Measurements from ENCODE around the gene SDK1.

SDK1 gene

DNA sequence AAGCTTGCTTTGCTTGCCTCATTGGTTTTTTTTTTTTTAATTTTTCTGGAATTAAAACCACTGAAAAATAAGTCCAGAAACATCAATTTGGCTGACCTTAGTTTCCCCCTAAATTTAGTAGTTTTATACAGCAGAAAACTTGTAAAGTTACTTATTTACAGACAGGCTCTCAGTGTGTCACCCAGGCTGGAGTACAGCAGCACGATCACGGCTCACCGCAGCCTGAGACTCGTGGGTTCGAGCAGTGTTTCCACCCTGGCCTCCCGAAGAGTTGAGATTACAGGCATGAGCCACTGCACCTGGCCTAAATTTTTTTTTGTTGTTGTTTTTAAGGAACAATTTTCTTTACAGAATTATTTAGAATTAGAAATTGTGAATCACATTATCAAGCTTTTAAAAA, 250.5 kb downstream of the SDK1 start:
- TF ChIP-seq, protein P1, sequence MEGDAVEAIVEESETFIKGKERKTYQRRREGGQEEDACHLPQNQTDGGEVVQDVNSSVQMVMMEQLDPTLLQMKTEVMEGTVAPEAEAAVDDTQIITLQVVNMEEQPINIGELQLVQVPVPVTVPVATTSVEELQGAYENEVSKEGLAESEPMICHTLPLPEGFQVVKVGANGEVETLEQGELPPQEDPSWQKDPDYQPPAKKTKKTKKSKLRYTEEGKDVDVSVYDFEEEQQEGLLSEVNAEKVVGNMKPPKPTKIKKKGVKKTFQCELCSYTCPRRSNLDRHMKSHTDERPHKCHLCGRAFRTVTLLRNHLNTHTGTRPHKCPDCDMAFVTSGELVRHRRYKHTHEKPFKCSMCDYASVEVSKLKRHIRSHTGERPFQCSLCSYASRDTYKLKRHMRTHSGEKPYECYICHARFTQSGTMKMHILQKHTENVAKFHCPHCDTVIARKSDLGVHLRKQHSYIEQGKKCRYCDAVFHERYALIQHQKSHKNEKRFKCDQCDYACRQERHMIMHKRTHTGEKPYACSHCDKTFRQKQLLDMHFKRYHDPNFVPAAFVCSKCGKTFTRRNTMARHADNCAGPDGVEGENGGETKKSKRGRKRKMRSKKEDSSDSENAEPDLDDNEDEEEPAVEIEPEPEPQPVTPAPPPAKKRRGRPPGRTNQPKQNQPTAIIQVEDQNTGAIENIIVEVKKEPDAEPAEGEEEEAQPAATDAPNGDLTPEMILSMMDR (IDR thresholded peaks at IDR 0.05; ENCODE audit: low read depth, low read length, missing control alignments) = no peak
- no peak overlapping the region for H3K4me3 ChIP-seq (replicated peaks; ENCODE audit: low read depth, low read length)
- no peak for DNase-seq (ENCODE audit: extremely low read depth, low read depth)

DNA sequence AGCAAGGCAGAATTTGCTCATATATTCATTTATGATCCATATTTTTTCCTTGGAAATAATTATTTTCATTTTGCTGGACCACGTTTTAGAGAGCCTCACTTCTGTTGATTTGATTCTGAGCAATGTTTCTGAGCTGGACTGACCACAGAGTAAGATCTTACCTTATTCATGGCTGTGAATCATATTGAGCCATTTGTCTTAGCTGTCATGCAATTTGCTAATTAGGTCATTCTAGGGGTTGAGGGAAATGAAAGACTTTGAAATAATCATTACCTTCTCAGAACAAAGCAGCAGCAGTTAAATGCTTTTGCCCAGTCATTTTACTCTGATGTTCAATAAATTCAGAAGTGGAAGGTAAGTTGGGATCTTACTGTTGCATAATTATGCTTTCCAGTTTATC, 251.4 kb downstream of the SDK1 start:
- DNase-seq (ENCODE audit: extremely low read depth, low read depth) = no peak
- H3K4me3 ChIP-seq (replicated peaks; ENCODE audit: low read depth, low read length) = no peak overlapping the region
- TF ChIP-seq, protein P1 (IDR thresholded peaks at IDR 0.05; ENCODE audit: low read depth, low read length, missing control alignments) = no peak

DNA sequence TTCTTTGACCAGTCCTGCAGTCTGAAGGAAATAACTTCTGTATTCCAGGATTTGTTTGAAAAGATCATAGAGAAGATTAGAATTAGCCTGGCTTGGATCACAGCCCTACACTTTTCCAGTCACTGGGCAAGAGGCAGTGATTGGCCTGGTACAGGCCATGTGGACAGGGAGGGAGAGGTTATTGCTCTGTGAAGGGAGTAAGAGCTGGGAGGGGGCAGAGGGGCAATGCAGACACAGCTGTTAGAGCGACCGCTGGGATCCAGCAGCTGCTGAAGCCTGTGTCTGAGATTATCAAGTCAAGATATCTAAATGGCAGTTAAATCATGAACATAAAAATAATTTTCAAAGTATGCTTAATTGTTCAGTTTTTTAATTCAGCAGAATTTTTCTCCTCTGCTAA, 257.3 kb downstream of the SDK1 start:
- TF ChIP-seq, protein P1 (IDR thresholded peaks at IDR 0.05; ENCODE audit: low read depth, low read length, missing control alignments) = no peak
- no peak overlapping the region for H3K4me3 ChIP-seq (replicated peaks; ENCODE audit: low read depth, low read length)
- DNase-seq (ENCODE audit: extremely low read depth, low read depth) = no peak

DNA sequence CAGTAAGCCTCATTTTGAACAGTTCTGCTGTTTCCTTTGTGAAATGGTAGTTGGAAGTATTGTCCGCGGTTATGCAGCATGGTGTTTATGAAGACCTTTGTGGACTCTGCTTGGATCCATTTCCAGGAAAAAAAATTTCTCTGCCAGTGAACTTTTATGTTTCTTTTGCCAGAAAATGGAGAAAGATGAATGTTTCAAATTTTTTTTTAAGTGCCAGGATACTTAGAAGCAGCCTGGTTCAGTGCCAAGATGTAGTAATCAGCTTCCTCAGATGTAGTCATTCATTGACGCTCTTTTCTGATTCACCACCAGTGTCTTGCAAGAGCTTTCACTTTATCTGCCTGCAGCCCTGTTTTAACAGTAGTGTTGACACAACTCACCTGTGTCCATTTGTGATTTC, 258.2 kb downstream of the SDK1 start:
- TF ChIP-seq, protein P1 (IDR thresholded peaks at IDR 0.05; ENCODE audit: low read depth, low read length, missing control alignments) = no peak
- DNase-seq (ENCODE audit: extremely low read depth, low read depth) = no peak

DNA sequence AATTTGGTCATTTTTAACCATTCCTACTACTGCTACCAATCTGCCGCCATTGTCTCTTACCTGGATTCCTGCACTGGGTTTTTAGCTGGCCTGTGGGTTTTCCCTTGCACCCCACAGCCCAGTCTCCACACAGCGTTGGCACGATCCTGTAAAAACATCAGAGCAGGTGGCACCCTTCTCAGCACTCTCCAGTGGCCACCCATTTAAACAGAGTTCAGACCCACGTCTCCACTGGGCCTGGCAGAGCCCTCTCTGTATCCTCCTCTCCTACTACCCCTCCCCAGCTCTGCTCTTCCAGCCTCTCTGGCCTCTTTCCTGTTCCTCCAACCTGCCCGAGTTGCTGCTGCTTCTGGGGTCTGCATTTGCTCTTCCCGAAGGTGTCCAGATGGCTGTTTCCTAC, 259.4 kb downstream of the SDK1 start:
- TF ChIP-seq, protein P1 (IDR thresholded peaks at IDR 0.05; ENCODE audit: low read depth, low read length, missing control alignments) = no peak
- H3K4me3 ChIP-seq (replicated peaks; ENCODE audit: low read depth, low read length) = no peak overlapping the region
- no peak for DNase-seq (ENCODE audit: extremely low read depth, low read depth)

More for the DNA sequence above, 258.2 kb downstream of the SDK1 start:
- no peak overlapping the region for H3K4me3 ChIP-seq (replicated peaks; ENCODE audit: low read depth, low read length)

DNA sequence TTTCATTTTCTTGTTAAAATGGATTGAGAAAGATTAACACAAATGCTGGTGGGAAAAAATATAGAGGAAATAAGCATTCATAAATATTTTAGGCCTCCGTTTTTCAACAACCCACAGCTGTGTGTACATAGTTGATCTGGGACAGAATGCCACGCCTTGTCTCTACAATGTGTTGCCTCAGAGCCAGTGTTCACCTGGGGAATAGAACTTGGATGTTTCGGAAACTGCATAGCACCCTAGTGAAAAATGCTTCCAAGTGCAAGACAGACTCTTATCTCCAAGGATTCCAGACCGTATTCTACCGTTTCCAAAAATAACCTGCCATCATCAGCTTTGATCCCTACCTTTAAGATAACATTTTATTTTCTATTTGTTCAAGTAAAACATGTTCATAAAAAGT, 260.9 kb downstream of the SDK1 start:
- DNase-seq (ENCODE audit: extremely low read depth, low read depth) = no peak
- no peak overlapping the region for H3K4me3 ChIP-seq (replicated peaks; ENCODE audit: low read depth, low read length)
- TF ChIP-seq, protein P1 (IDR thresholded peaks at IDR 0.05; ENCODE audit: low read depth, low read length, missing control alignments) = no peak

DNA sequence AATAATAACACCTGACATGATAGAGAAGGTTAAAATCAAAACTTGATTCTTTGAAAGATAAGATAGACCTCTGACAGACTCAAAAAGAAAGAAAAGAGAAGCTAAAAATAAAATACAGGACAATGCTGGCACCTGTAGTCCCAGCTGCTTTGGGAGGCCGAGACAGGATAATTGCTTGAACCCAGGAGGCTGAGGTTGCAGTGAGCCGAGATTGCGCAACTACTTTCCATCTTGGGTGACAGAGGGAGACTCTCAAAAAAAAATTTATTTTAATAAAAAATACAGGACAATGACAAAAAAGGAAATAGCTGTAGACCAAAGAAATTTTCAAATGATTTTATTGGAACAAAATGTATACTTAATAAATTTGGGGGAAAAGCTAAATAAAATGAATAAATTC, 263.2 kb downstream of the SDK1 start:
- TF ChIP-seq, protein P1 (IDR thresholded peaks at IDR 0.05; ENCODE audit: low read depth, low read length, missing control alignments) = no peak
- no peak overlapping the region for H3K4me3 ChIP-seq (replicated peaks; ENCODE audit: low read depth, low read length)
- no peak for DNase-seq (ENCODE audit: extremely low read depth, low read depth)
